ENCODE data around the gene HDDC3.

Gene HDDC3

GRCh38 chr15:90931828-90932659 lies at the start of gene HDDC3:
Gene HDDC3 (minus strand): TSS chr15:90932549. CDS start chr15:90932540, 9 bp downstream.
- DNase-seq (ENCODE audit: low read depth in 2 of 3, low spot score in 1 of 3): peak; percentile 82 to 95 (median 90)

- no peak for DNase-seq (ENCODE audit: low read depth in 2 of 3, low spot score in 1 of 3)
These were observed 49.8 kb upstream of the HDDC3 start for GRCh38 chr15:90982135-90982534.

- no peak for DNase-seq (ENCODE audit: low read depth in 2 of 3, low spot score in 1 of 3)
These were observed 49.3 kb upstream of the HDDC3 start for GRCh38 chr15:90981681-90982080.

- no peak for DNase-seq (ENCODE audit: low read depth in 2 of 3, low spot score in 1 of 3)
These were observed 47.2 kb upstream of the HDDC3 start for GRCh38 chr15:90979582-90979981.

GRCh38 chr15:90974216-90974615 lies 41.9 kb upstream of the HDDC3 start:
- no peak for DNase-seq (ENCODE audit: low read depth in 2 of 3, low spot score in 1 of 3)

GRCh38 chr15:90972133-90972532 lies 39.8 kb upstream of the HDDC3 start:
- DNase-seq (ENCODE audit: low read depth in 2 of 3, low spot score in 1 of 3): no peak

GRCh38 chr15:90970274-90970673 lies 37.9 kb upstream of the HDDC3 start:
- DNase-seq (ENCODE audit: low read depth in 2 of 3, low spot score in 1 of 3): no peak

GRCh38 chr15:90968434-90968833 lies 36.1 kb upstream of the HDDC3 start:
- DNase-seq (ENCODE audit: low read depth in 2 of 3, low spot score in 1 of 3): no peak

- no peak for DNase-seq (ENCODE audit: low read depth in 2 of 3, low spot score in 1 of 3)
These were observed 34.9 kb upstream of the HDDC3 start for GRCh38 chr15:90967206-90967605.

GRCh38 chr15:90966262-90966661 lies 33.9 kb upstream of the HDDC3 start:
- DNase-seq (ENCODE audit: low read depth in 2 of 3, low spot score in 1 of 3): no peak

- DNase-seq (ENCODE audit: low read depth in 2 of 3, low spot score in 1 of 3): no peak
These were observed 29.7 kb upstream of the HDDC3 start for GRCh38 chr15:90962021-90962420.

GRCh38 chr15:90960298-90961091 lies 28.1 kb upstream of the HDDC3 start:
- DNase-seq (ENCODE audit: low read depth in 2 of 3, low spot score in 1 of 3): no peak

- no peak for DNase-seq (ENCODE audit: low read depth in 2 of 3, low spot score in 1 of 3)
These were observed 27.5 kb upstream of the HDDC3 start for GRCh38 chr15:90959894-90960293.

- no peak for DNase-seq (ENCODE audit: low read depth in 2 of 3, low spot score in 1 of 3)
These were observed 26.8 kb upstream of the HDDC3 start for GRCh38 chr15:90959028-90959595.

GRCh38 chr15:90957791-90958190 lies 25.4 kb upstream of the HDDC3 start:
- DNase-seq (ENCODE audit: low read depth in 2 of 3, low spot score in 1 of 3): no peak

- no peak for DNase-seq (ENCODE audit: low read depth in 2 of 3, low spot score in 1 of 3)
These were observed 24.9 kb upstream of the HDDC3 start for GRCh38 chr15:90957031-90957790.

- DNase-seq (ENCODE audit: low read depth in 2 of 3, low spot score in 1 of 3): peak in 2 of 3 donors; percentile 52 to 56
These were observed 24.1 kb upstream of the HDDC3 start for GRCh38 chr15:90956274-90957030.

- no peak for DNase-seq (ENCODE audit: low read depth in 2 of 3, low spot score in 1 of 3)
These were observed 23.4 kb upstream of the HDDC3 start for GRCh38 chr15:90955624-90956273.

GRCh38 chr15:90954712-90955623 lies 22.6 kb upstream of the HDDC3 start, which contains the start of gene RCCD1:
Gene RCCD1 (plus strand): TSS chr15:90954884. CDS start chr15:90956735, 1,851 bp downstream.
- peak; percentile 83 to 89 (median 88) for DNase-seq (ENCODE audit: low read depth in 2 of 3, low spot score in 1 of 3)

All from stimulated activated CD4-positive, alpha-beta T cell treated with anti-CD3 and anti-CD28 coated beads, Interleukin-12 subunit alpha, Interleukin-12 subunit beta, amount 100 ng/mL, for 48 hours (primary cell).